Left ventricle myocardium inferior (tissue), 1 donor: ENCODE results near the gene ANKFN1. TPM values are rescaled to one million over a fixed set of nuclear protein-coding genes. Genes with fewer than 3 reads are reported as not detected.
A peak's percentile ranks its signal among the peaks of the same experiment; 100 is the strongest.

ENCODE experiments used
- DNase-seq: peaks from one replicate; pipeline ENCODE4 v3.0.0-alpha.2; 2020
- H3K27ac ChIP-seq: fragments of 200-600 bp; replicated peaks from 2 replicates; pipeline ENCODE4 v1.8.0; 2021
- H3K27me3 ChIP-seq: fragments of 200-600 bp; 2 replicates; pipeline ENCODE4 v1.8.0; 2021; ENCODE audit warnings: low read depth
- H3K36me3 ChIP-seq: fragments of 200-600 bp; 2 replicates; pipeline ENCODE4 v1.8.0; 2021
- H3K4me1 ChIP-seq: fragments of 200-600 bp; 2 replicates; pipeline ENCODE4 v1.8.0; 2021
- H3K4me3 ChIP-seq: fragments of 200-600 bp; 2 replicates; pipeline ENCODE4 v1.8.0; 2021; ENCODE audit warnings: mild to moderate bottlenecking, moderate library complexity
- H3K9me3 ChIP-seq: fragments of 200-600 bp; replicated peaks from 2 replicates; pipeline ENCODE4 v1.8.0; 2021
- CTCF ChIP-seq: fragments of 200-600 bp; IDR thresholded peaks from 2 replicates; pipeline ENCODE4 v1.8.0; 2021; ENCODE audit warnings: antibody characterized with exemption, mild to moderate bottlenecking, borderline replicate concordance
- intact Hi-C: fragments of 100-400 bp; cut with micrococcal nuclease; formaldehyde crosslinking; loops from one replicate; pipeline ENCODE4 v1.11.0; 2022
- total RNA-seq: library from RNA; stranded (reverse); fragmentation: NEBNext Ultra II Directional; extraction: Animal tissue kit (Norgen Biotek cat#: 25700); gene quantifications from one replicate; pipeline ENCODE4 v1.2.1, GENCODE V29; 2021
- donor health status: DM: no; HTN: yes; CAD: no; lungs with severe emphysema.

ANKFN1 gene
- total RNA-seq, 1 donor from 2014 or later, result not detected

GRCh38 chr17:56322991-56323390 lies 169.7 kb downstream of the ANKFN1 start:
- DNase-seq, result no peak
- Histone ChIP-seq H3K36me3 (no peaks in the 10 kb centered on the region), H3K4me1 (peaks cover 13% of the 10 kb centered on the region), H3K9me3 (no peaks in the 10 kb centered on the region), H3K27ac (peak overlapping the region; percentile 30), H3K4me3 (no peak overlapping the region), H3K27me3 (peaks cover 48% of the 10 kb centered on the region)
- intact Hi-C loops, result no loop called here
- no peak for TF ChIP-seq CTCF

- intact Hi-C loops, result no loop called here
- Histone ChIP-seq H3K27me3 (peaks cover 48% of the 10 kb centered on the region), H3K36me3 (no peaks in the 10 kb centered on the region), H3K4me1 (peaks cover 10% of the 10 kb centered on the region), H3K27ac (no peak overlapping the region), H3K9me3 (no peaks in the 10 kb centered on the region), H3K4me3 (no peak overlapping the region)
- DNase-seq, result no peak
- no peak for TF ChIP-seq CTCF
Measured at GRCh38 chr17:56324676-56325075, 171.4 kb downstream of the ANKFN1 start.

GRCh38 chr17:56325313-56326000 lies 172.2 kb downstream of the ANKFN1 start:
- no peak for TF ChIP-seq CTCF
- Histone ChIP-seq H3K4me1 (peaks cover 2% of the 10 kb centered on the region), H3K27me3 (peaks cover 40% of the 10 kb centered on the region), H3K4me3 (no peak overlapping the region), H3K36me3 (no peaks in the 10 kb centered on the region), H3K9me3 (no peaks in the 10 kb centered on the region), H3K27ac (no peak overlapping the region)
- no peak for DNase-seq
- intact Hi-C loops, result no loop called here

DNA sequence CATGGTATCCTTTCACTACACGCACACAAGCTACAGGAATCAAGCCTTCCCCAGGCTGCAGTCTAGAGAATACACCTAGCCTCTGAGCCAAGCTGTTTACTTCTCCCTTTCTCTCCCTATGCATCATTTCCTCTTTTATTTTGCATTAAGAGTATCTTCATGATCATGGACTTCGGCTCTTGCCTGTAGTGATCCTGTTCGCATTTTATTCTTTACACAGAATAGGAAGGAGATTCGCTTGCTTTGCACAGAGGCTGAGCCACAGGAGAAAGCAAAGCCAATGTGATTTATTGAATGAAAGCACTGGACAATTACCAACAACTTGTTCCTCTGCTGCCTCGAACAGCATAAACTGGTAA lies 172.7 kb downstream of the ANKFN1 start:
- Histone ChIP-seq H3K4me1 (no peaks in the 10 kb centered on the region), H3K27ac (no peak overlapping the region), H3K27me3 (peaks cover 35% of the 10 kb centered on the region), H3K36me3 (no peaks in the 10 kb centered on the region), H3K4me3 (no peak overlapping the region), H3K9me3 (no peaks in the 10 kb centered on the region)
- no peak for TF ChIP-seq CTCF
- intact Hi-C loops, result no loop called here
- no peak for DNase-seq

DNA sequence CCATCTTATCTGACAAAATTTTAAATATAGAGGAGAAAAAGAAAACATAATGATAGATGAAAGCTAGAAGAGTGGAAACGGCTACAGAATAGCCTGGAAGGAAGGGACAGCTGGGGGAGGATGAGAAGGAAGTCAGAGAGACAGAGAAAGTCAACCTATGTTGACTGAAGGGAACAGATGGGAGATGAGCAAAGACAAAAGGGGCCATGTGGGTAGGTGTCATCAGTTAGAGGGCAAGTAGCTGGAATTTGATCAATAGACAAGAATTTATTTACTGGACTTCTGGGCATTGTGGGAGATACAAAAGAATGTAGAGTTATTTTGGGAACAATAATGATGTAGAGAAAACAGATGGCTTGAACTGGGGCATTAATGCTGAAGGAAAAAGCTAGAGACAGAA lies 194.4 kb downstream of the ANKFN1 start:
- H3K4me3 ChIP-seq, result no peak overlapping the region
- H3K36me3 ChIP-seq, result no peaks in the 10 kb centered on the region
- no peaks in the 10 kb centered on the region for H3K27me3 ChIP-seq
- no peaks in the 10 kb centered on the region for H3K4me1 ChIP-seq
- no peak overlapping the region for H3K27ac ChIP-seq
- intact Hi-C loops, result no loop called here
- no peak for DNase-seq
- H3K9me3 ChIP-seq, result peaks cover 38% of the 10 kb centered on the region
- no peak for TF ChIP-seq CTCF
